ENCODE measurements around the gene SUGCT.
"Not testable (repeated sequence)": the region's sequence is repeated elsewhere in the genome, so short reads cannot be mapped to it uniquely, and the experiment has no call there.

SUGCT gene

GRCh38 chr7:40147371-40148246 is 12.8 kb downstream of the SUGCT start:
- no peak for TF ChIP-seq SUZ12 (IDR thresholded peaks at IDR 0.05; ENCODE audit: extremely low read depth, insufficient read depth, insufficient read length)
- no peak for TF ChIP-seq ZNF274 (IDR thresholded peaks at IDR 0.05; ENCODE audit: low read depth, low read length)
- no peak for TF ChIP-seq YY1 (IDR thresholded peaks at IDR 0.05; ENCODE audit: insufficient read depth, insufficient read length)
- Histone ChIP-seq H3K4me3 (ENCODE audit: insufficient read length, low read depth) (no peak overlapping the region), H3K27me3 (ENCODE audit: insufficient read depth, insufficient read length) (no peaks in the 10 kb centered on the region), H3K4me1 (ENCODE audit: insufficient read depth, insufficient read length) (no peaks in the 10 kb centered on the region), H3K36me3 (ENCODE audit: insufficient read depth, insufficient read length, low read length) (no peaks in the 10 kb centered on the region), H3K9ac (ENCODE audit: insufficient read length, low read depth) (no peak overlapping the region), H3K9me3 (ENCODE audit: insufficient read depth, low read length) (peaks cover 29% of the 10 kb centered on the region)
- DNase-seq (ENCODE audit: low read depth, low spot score) = no peak

GRCh38 chr7:40148247-40148580 is 13.4 kb downstream of the SUGCT start:
- H3K4me1 ChIP-seq (ENCODE audit: insufficient read depth, insufficient read length); H3K4me3 ChIP-seq (ENCODE audit: insufficient read length, low read depth); H3K27me3 ChIP-seq (ENCODE audit: insufficient read depth, insufficient read length); DNase-seq (ENCODE audit: low read depth, low spot score); H3K9ac ChIP-seq (ENCODE audit: insufficient read length, low read depth); H3K36me3 ChIP-seq (ENCODE audit: insufficient read depth, insufficient read length, low read length): not testable (repeated sequence)
- peaks cover 29% of the 10 kb centered on the region for H3K9me3 ChIP-seq (ENCODE audit: insufficient read depth, low read length)

- H3K9ac ChIP-seq (ENCODE audit: insufficient read length, low read depth) = no peak overlapping the region
- no peaks in the 10 kb centered on the region for H3K27me3 ChIP-seq (ENCODE audit: insufficient read depth, insufficient read length)
- H3K4me3 ChIP-seq (ENCODE audit: insufficient read length, low read depth) = no peak overlapping the region
- DNase-seq (ENCODE audit: low read depth, low spot score) = peak; percentile 81
- TF ChIP-seq ZNF274 (IDR thresholded peaks at IDR 0.05; ENCODE audit: low read depth, low read length) (no peak), YY1 (IDR thresholded peaks at IDR 0.05; ENCODE audit: insufficient read depth, insufficient read length) (no peak), SUZ12 (IDR thresholded peaks at IDR 0.05; ENCODE audit: extremely low read depth, insufficient read depth, insufficient read length) (no peak)
- no peaks in the 10 kb centered on the region for H3K36me3 ChIP-seq (ENCODE audit: insufficient read depth, insufficient read length, low read length)
- H3K9me3 ChIP-seq (ENCODE audit: insufficient read depth, low read length) = peaks cover 29% of the 10 kb centered on the region
- no peaks in the 10 kb centered on the region for H3K4me1 ChIP-seq (ENCODE audit: insufficient read depth, insufficient read length)
Observed at GRCh38 chr7:40148671-40149070, 13.9 kb downstream of the SUGCT start.

- Histone ChIP-seq H3K4me3 (ENCODE audit: insufficient read length, low read depth) (no peak overlapping the region), H3K9ac (ENCODE audit: insufficient read length, low read depth) (no peak overlapping the region), H3K27me3 (ENCODE audit: insufficient read depth, insufficient read length) (no peaks in the 10 kb centered on the region), H3K36me3 (ENCODE audit: insufficient read depth, insufficient read length, low read length) (no peaks in the 10 kb centered on the region), H3K4me1 (ENCODE audit: insufficient read depth, insufficient read length) (no peaks in the 10 kb centered on the region), H3K9me3 (ENCODE audit: insufficient read depth, low read length) (peaks cover 16% of the 10 kb centered on the region)
- no peak for DNase-seq (ENCODE audit: low read depth, low spot score)
- no peak for TF ChIP-seq SUZ12 (IDR thresholded peaks at IDR 0.05; ENCODE audit: extremely low read depth, insufficient read depth, insufficient read length)
- no peak for TF ChIP-seq ZNF274 (IDR thresholded peaks at IDR 0.05; ENCODE audit: low read depth, low read length)
- TF ChIP-seq YY1 (IDR thresholded peaks at IDR 0.05; ENCODE audit: insufficient read depth, insufficient read length) = no peak
Observed at GRCh38 chr7:40151504-40151903, 16.7 kb downstream of the SUGCT start.

GRCh38 chr7:40156988-40157387 is 22.2 kb downstream of the SUGCT start:
- no peak for TF ChIP-seq YY1 (IDR thresholded peaks at IDR 0.05; ENCODE audit: insufficient read depth, insufficient read length)
- TF ChIP-seq ZNF274 (IDR thresholded peaks at IDR 0.05; ENCODE audit: low read depth, low read length) = no peak
- TF ChIP-seq SUZ12 (IDR thresholded peaks at IDR 0.05; ENCODE audit: extremely low read depth, insufficient read depth, insufficient read length) = no peak
- H3K4me1 ChIP-seq (ENCODE audit: insufficient read depth, insufficient read length) = peaks cover 3% of the 10 kb centered on the region
- H3K27me3 ChIP-seq (ENCODE audit: insufficient read depth, insufficient read length) = no peaks in the 10 kb centered on the region
- no peaks in the 10 kb centered on the region for H3K36me3 ChIP-seq (ENCODE audit: insufficient read depth, insufficient read length, low read length)
- DNase-seq (ENCODE audit: low read depth, low spot score) = no peak
- H3K9ac ChIP-seq (ENCODE audit: insufficient read length, low read depth) = no peak overlapping the region
- H3K9me3 ChIP-seq (ENCODE audit: insufficient read depth, low read length) = no peaks in the 10 kb centered on the region
- no peak overlapping the region for H3K4me3 ChIP-seq (ENCODE audit: insufficient read length, low read depth)

GRCh38 chr7:40162516-40162915 is 27.7 kb downstream of the SUGCT start:
- DNase-seq (ENCODE audit: low read depth, low spot score) = no peak
- Histone ChIP-seq H3K4me3 (ENCODE audit: insufficient read length, low read depth) (no peak overlapping the region), H3K4me1 (ENCODE audit: insufficient read depth, insufficient read length) (peaks cover 3% of the 10 kb centered on the region), H3K36me3 (ENCODE audit: insufficient read depth, insufficient read length, low read length) (no peaks in the 10 kb centered on the region), H3K9me3 (ENCODE audit: insufficient read depth, low read length) (no peaks in the 10 kb centered on the region), H3K9ac (ENCODE audit: insufficient read length, low read depth) (no peak overlapping the region), H3K27me3 (ENCODE audit: insufficient read depth, insufficient read length) (no peaks in the 10 kb centered on the region)
- TF ChIP-seq YY1 (IDR thresholded peaks at IDR 0.05; ENCODE audit: insufficient read depth, insufficient read length) (no peak), SUZ12 (IDR thresholded peaks at IDR 0.05; ENCODE audit: extremely low read depth, insufficient read depth, insufficient read length) (no peak), ZNF274 (IDR thresholded peaks at IDR 0.05; ENCODE audit: low read depth, low read length) (no peak)

GRCh38 chr7:40165216-40165615 is 30.4 kb downstream of the SUGCT start:
- Histone ChIP-seq H3K9me3 (ENCODE audit: insufficient read depth, low read length) (no peaks in the 10 kb centered on the region), H3K4me1 (ENCODE audit: insufficient read depth, insufficient read length) (no peaks in the 10 kb centered on the region), H3K4me3 (ENCODE audit: insufficient read length, low read depth) (no peak overlapping the region), H3K36me3 (ENCODE audit: insufficient read depth, insufficient read length, low read length) (no peaks in the 10 kb centered on the region), H3K27me3 (ENCODE audit: insufficient read depth, insufficient read length) (no peaks in the 10 kb centered on the region), H3K9ac (ENCODE audit: insufficient read length, low read depth) (no peak overlapping the region)
- no peak for DNase-seq (ENCODE audit: low read depth, low spot score)
- TF ChIP-seq YY1 (IDR thresholded peaks at IDR 0.05; ENCODE audit: insufficient read depth, insufficient read length) (no peak), SUZ12 (IDR thresholded peaks at IDR 0.05; ENCODE audit: extremely low read depth, insufficient read depth, insufficient read length) (no peak), ZNF274 (IDR thresholded peaks at IDR 0.05; ENCODE audit: low read depth, low read length) (no peak)
